Activated T-helper 2 cell treated with anti-CD3 and anti-CD28 coated beads, Interferon-gamma antibody, Interleukin-2, Interleukin-4, amounts not matched to agents 10 μg/mL and 5 μg/mL and 100 μg/mL, durations not matched to agents 14 hours and 24 hours and 36 hours (primary cell): Measurements from ENCODE around the gene CCT8L2. TPM values are rescaled to one million over a fixed set of nuclear protein-coding genes. Genes with fewer than 3 reads are reported as not detected.
"Not testable (repeated sequence)": the region's sequence is repeated elsewhere in the genome, so short reads cannot be mapped to it uniquely, and the experiment has no call there.

ENCODE experiments used
- DNase-seq: peaks from one replicate; pipeline ENCODE4 v3.0.0; 2021; ENCODE audit warnings: low spot score
- H3K27ac Mint-ChIP-seq: one replicate; pipeline ENCODE4 v1.8.0; 2021; ENCODE audit warnings: mixed read lengths
- H3K27me3 Mint-ChIP-seq: one replicate; pipeline ENCODE4 v1.8.0; 2021; ENCODE audit warnings: low read depth, mixed read lengths
- H3K36me3 Mint-ChIP-seq: one replicate; pipeline ENCODE4 v1.8.0; 2021; ENCODE audit warnings: low read depth, mixed read lengths
- H3K4me1 Mint-ChIP-seq: one replicate; pipeline ENCODE4 v1.8.0; 2021; ENCODE audit warnings: low read depth, mixed read lengths
- H3K4me3 Mint-ChIP-seq: one replicate; pipeline ENCODE4 v1.8.0; 2021; ENCODE audit warnings: low read depth, mild to moderate bottlenecking, moderate library complexity, mixed read lengths
- H3K9me3 Mint-ChIP-seq: one replicate; pipeline ENCODE4 v1.8.0; 2021; ENCODE audit warnings: mixed read lengths
- intact Hi-C: fragments of 100-400 bp; cut with micrococcal nuclease; formaldehyde crosslinking; loops from one replicate; pipeline ENCODE4 v1.15.1; 2023
- total RNA-seq: library from RNA; stranded (reverse); gene quantifications from 2 replicates; pipeline ENCODE4 v1.2.3, GENCODE V29; 2022

Gene CCT8L2
- total RNA-seq, 1 donor from 2014 or later, result not detected

DNA sequence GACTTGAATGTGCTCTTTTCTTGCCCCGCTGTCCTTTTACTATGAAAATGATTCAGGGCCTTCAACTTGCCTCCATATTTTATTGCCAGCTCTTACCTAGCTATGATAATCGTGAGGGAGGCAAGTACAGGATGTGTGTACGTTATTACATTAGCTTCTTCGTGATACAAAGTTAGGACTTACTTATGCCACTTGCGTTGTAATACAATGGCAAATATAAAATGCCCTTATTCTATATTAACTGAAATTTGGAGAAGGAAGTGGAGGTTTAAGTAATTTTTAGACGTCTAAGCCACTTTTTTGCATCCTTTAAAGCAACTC lies 10.8 kb upstream of the CCT8L2 start:
- Mint-ChIP-seq H3K27ac (no peak overlapping the region), H3K27me3 (peaks cover 39% of the 10 kb centered on the region), H3K4me1 (peaks cover 4% of the 10 kb centered on the region), H3K9me3 (no peaks in the 10 kb centered on the region), H3K4me3 (no peak overlapping the region), H3K36me3 (peaks cover 3% of the 10 kb centered on the region)
- DNase-seq, result no peak
- intact Hi-C loops, result no loop called here

DNA sequence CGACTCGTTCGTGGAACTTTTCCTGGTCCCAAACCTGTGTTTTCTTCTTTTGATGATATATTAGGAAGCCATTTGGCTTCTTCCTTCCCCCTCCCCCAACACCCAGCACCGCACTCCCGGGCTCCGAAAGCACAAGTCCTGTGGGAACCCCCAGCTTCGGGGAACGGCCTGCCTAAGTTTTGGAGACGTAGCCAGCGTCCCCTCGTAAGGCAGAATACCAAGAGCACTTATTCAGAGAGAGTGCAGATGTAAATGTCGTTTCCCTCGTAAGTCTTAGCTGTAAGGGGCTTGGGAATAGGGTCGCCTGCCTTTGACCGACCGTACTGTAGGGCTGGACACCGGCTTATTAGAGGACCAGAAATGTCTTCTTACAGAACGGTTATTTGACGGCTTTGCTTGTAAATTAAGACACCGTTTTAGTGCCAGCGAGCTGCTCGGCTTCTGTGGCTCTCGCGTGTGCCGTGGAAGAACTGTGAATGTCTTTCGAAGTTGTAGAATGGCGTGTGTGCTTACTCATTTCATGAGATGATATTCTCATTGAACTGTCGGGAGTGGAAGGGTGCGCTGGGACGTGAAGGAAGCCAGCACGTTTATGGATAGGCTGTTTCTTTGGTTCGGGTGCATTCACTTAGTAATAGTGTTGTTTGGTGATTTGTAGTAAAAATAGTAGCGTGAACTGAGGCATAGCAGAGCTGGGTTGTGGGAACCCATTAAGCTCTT lies 10.3 kb upstream of the CCT8L2 start:
- intact Hi-C loops, H3K4me1 Mint-ChIP-seq, H3K9me3 Mint-ChIP-seq, DNase-seq, H3K27ac Mint-ChIP-seq, H3K36me3 Mint-ChIP-seq: not testable (repeated sequence)
- Mint-ChIP-seq H3K27me3 (peaks cover 35% of the 10 kb centered on the region), H3K4me3 (peak overlapping the region; percentile 51)

DNA sequence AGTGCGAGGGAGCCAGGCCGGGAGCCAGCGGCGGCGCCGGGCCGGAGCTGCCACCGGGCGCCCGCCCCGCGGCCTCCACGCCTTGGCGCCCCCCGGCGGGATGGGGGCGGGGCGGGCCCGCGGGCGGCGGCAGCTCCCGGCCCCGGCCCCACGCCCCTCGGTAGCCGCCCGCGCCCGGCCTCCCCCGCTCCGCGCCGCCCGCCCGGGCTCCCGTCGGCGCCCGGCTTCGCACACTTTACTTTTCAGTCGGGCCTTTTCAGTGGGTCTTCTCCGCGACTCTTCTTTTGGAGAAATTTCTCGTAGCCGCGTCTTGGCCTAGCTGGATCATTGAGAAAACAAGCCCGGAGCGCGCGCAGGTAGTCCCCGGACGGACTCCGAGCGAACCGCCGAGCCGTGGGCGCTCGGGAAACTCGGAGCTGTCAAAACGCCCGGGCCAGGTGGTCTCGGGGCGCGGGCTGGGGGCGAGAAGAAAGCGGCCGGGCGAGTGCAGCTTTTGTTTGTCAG lies 9.7 kb upstream of the CCT8L2 start:
- not testable (repeated sequence) for DNase-seq, H3K4me1 Mint-ChIP-seq

DNA sequence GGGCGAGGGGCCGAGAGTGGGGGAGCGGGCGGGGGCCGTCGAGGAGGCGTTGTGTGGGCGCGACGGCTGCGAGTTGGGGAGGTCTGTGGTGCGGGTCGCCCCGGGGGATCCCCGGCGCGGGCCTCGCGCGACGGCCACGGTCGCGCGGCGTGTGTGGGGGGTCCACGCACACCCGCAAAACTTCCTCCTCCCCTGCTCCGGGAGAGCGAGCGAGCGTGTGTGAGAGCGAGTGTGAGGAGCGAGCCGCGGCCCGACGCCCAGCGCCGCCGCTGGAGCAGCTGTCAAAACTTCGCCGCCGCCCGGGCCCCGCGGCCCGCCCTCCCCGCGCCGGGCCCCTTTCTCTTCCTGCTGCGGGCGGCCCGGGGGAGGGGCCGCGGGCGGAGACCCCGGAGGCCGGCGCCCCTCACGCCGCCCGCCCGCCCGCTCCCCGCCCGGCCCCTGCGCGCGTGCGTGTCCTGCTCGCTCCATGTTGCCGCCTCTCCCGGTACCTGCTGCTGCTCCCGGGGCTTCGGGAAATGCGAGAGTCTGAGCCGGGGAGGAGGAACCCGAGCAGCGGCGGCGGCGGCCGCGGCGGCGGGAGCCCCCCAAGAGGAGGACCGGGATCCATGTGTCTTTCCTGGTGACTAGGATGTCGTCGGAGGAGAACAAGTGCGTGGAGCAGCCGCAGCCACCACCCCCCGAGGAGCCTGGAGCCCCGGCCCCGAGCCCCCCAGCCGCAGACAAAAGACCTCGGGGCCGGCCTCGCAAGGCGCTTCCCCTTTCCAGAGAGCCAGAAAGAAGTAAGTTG lies 9.0 kb upstream of the CCT8L2 start:
- intact Hi-C loops, result no loop called here
- Mint-ChIP-seq H3K9me3 (no peaks in the 10 kb centered on the region), H3K36me3 (peaks cover 3% of the 10 kb centered on the region), H3K4me3 (no peak overlapping the region), H3K27me3 (peaks cover 35% of the 10 kb centered on the region), H3K4me1 (peaks cover 4% of the 10 kb centered on the region), H3K27ac (no peak overlapping the region)
- no peak for DNase-seq

More for the DNA sequence above, 9.7 kb upstream of the CCT8L2 start:
- peaks cover 35% of the 10 kb centered on the region for H3K27me3 Mint-ChIP-seq
- H3K4me3 Mint-ChIP-seq, H3K9me3 Mint-ChIP-seq, H3K27ac Mint-ChIP-seq, H3K36me3 Mint-ChIP-seq, intact Hi-C loops: not testable (repeated sequence)

DNA sequence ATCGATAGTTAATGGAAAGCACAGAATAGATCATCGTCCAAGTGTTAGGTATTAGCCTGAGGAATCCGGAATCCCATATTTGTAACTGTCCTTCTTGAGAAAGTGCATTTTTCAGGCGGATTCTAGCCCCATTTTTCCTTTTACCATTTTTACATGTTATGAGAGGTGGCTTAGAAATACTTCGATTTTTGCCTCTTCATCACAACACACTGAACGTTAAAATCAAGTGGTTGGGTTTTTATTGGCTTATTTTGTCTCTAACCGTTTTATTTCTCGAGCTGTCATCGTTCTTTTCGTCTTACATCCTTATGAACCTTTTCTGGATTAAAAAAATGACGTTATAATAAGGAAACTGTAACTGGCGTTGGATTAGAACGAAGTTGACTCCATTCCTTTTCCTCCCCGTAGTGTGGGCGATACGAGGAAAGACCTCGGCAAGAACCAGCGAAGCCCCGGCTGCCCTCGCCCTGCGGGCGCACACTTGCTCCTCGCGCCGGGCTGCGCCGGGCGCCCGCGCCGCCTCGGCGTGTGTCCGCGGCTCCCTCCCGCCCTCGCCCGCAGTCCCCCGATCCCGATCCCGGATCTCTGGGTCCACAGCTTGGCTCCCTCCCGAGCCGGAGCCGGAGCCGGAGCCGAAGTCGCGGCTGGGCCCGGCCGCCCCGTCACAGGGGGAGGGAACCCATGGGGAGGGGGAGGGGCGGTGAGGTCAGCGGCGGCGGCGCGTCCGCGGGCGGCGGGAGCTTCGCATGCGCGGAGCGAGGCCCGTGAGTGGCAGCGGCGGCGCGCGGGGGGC lies 8.2 kb upstream of the CCT8L2 start:
- Mint-ChIP-seq H3K4me3 (peak overlapping the region; percentile 51), H3K27me3 (peaks cover 35% of the 10 kb centered on the region)
- intact Hi-C loops, H3K4me1 Mint-ChIP-seq, H3K9me3 Mint-ChIP-seq, H3K27ac Mint-ChIP-seq, H3K36me3 Mint-ChIP-seq: not testable (repeated sequence)
- peak; percentile 10 for DNase-seq

DNA sequence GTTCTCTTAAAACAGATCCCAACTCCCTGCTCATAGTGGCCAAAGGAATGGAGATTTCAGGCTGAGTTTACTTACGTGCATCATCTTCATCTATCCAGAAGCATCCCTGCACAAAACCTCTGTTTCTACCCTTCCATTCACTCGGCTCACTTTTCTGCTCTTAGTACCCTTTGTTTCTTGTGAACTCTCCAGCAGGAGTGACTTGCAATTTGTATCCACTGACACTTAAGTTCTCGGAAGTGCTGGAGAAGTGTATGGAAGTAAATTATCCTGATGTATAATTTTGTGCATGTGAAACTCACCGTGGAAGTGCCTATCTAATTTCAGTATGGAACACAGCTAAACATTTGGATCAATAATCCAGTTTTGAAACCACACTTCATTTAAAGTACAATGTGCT lies 7.0 kb upstream of the CCT8L2 start:
- DNase-seq, H3K27ac Mint-ChIP-seq, H3K9me3 Mint-ChIP-seq, H3K36me3 Mint-ChIP-seq, H3K4me3 Mint-ChIP-seq, H3K4me1 Mint-ChIP-seq, intact Hi-C loops: not testable (repeated sequence)
- peaks cover 34% of the 10 kb centered on the region for H3K27me3 Mint-ChIP-seq

DNA sequence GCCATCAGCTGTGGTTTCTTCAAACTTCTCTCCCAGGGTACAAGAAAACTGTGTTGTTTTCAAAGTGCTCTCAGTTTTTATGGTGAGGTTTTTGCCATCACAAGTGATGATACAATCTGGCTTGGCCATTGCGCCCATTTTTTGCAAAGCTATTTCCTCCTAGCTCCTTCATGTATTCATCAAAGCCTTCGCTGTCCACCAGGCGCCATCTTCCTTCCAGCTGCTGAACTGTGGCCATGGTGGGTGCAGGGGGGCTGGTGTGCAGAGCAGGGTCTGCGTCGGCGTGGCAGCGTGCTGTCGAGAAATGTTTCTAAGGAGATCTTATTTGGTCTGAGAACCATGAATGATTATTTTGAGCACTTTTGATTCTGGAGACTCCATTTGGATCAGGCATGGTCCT lies 2.6 kb upstream of the CCT8L2 start:
- H3K27me3 Mint-ChIP-seq, result peaks cover 11% of the 10 kb centered on the region
- H3K27ac Mint-ChIP-seq, intact Hi-C loops, H3K36me3 Mint-ChIP-seq, H3K4me3 Mint-ChIP-seq, H3K4me1 Mint-ChIP-seq, DNase-seq, H3K9me3 Mint-ChIP-seq: not testable (repeated sequence)

DNA sequence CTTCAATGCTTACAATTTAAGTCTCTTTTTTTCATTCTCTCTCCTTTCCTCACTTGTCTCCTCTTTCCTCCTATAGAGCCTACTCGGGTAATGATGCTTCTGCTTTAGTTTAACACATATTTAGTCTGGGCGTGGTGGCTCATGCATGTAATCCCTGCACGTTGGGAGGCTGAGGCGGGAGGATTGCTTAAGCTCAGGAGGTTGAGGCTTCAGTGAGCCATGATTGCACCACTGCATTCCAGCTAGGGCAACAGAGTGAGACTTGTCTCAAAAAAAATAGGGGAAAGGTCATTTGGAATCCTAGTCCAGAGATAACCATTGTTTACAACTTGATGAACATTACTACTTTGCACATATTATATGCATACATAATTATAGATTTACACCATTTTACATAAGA lies 1.4 kb upstream of the CCT8L2 start:
- H3K4me1 Mint-ChIP-seq, result no peaks in the 10 kb centered on the region
- no peak for DNase-seq
- H3K4me3 Mint-ChIP-seq, result no peak overlapping the region
- no peak overlapping the region for H3K27ac Mint-ChIP-seq
- no peaks in the 10 kb centered on the region for H3K9me3 Mint-ChIP-seq
- H3K27me3 Mint-ChIP-seq, result peaks cover 2% of the 10 kb centered on the region
- H3K36me3 Mint-ChIP-seq, result no peaks in the 10 kb centered on the region
- intact Hi-C loops, result no loop called here

DNA sequence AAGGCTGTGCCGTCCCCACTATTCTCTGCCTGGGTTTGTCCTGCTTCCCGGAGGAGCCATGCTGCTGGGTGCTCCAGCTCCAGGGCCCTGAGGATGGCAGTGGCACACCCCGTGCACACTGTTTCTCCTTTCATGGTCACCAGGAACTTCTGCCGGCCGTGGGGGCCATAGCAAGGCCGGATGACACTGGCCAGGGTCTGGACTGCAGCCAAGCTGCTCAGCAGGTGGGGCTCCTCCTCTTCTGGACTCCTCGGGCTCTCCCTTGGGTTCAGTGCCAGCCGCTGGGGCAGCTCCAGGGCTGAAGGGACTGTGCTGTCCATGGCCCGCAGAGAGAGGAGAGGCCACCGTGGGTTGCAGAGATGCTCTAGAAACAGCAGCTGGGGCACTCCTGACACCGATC lies 379 bp downstream of the CCT8L2 start:
- H3K9me3 Mint-ChIP-seq, H3K27me3 Mint-ChIP-seq: not testable (repeated sequence)

DNA sequence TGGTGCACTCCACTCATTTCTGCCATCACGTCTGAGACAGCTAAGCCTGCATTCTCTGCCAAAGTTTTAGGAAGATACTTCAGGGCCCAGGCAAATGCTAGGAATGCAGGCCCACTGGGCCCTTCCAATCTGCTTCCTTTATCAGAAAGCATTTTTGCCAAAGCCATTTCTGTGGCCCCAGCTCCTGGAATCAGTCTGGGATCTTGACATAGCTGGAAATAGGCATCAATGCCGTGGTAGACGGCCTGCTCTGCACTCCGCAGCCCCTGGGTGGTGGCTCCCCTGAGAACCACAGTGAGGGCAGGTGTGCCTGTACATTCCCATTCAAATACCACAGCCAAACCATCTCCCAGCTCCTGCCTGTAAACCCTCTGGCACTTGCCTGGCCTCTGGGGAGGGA lies 1.5 kb downstream of the CCT8L2 start:
- not testable (repeated sequence) for H3K9me3 Mint-ChIP-seq

More for the DNA sequence above, 379 bp downstream of the CCT8L2 start:
- H3K36me3 Mint-ChIP-seq, H3K4me1 Mint-ChIP-seq, DNase-seq, H3K27ac Mint-ChIP-seq, H3K4me3 Mint-ChIP-seq, intact Hi-C loops: not testable (repeated sequence)

DNA sequence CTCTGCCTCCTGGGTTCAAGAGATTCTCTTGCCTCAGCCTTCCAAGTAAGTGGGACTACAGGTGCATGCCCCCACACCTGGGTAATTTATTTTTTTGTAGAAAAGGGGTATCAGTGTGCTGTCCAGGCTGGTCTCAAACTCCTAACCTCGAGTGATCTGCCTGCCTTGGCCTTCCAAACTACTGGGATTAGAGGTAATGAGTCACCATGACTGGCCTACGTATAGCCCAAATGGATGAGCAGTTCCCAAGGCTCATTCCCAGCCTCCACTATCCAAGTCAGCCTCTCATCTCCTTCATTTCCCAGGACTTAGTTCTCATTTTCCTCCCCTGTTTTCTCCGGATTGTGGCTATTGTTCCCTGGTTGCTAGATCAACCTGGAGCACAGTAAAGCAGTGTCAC lies 5.6 kb downstream of the CCT8L2 start:
- Mint-ChIP-seq H3K9me3 (no peaks in the 10 kb centered on the region), H3K36me3 (no peaks in the 10 kb centered on the region), H3K27me3 (no peaks in the 10 kb centered on the region), H3K4me3 (no peak overlapping the region), H3K4me1 (no peaks in the 10 kb centered on the region), H3K27ac (no peak overlapping the region)
- intact Hi-C loops, result no loop called here
- DNase-seq, result no peak

More for the DNA sequence above, 1.5 kb downstream of the CCT8L2 start:
- H3K4me3 Mint-ChIP-seq, H3K27ac Mint-ChIP-seq, H3K27me3 Mint-ChIP-seq, DNase-seq, H3K4me1 Mint-ChIP-seq, intact Hi-C loops, H3K36me3 Mint-ChIP-seq: not testable (repeated sequence)

DNA sequence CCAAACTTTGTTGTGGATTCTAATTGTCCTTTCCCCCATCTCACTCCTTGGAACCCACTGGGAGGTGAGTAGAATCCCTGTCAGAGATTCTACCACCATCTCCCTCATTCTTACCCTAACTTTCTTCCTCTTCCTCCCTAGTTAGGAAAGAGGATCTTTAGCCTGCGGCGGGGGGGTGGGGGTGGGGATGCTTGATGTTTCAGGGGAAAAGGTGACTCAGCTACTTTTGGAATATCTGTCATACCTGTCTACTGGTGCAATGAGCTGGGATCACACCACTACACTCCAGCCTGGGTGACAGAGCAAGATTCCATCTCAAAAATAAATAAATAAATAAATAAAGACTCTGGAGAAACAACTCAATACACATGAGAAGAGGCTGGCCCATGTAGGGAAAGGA lies 6.4 kb downstream of the CCT8L2 start:
- no peak for DNase-seq
- no peaks in the 10 kb centered on the region for H3K4me1 Mint-ChIP-seq
- no peak overlapping the region for H3K27ac Mint-ChIP-seq
- intact Hi-C loops, result no loop called here
- no peak overlapping the region for H3K4me3 Mint-ChIP-seq
- no peaks in the 10 kb centered on the region for H3K27me3 Mint-ChIP-seq
- no peaks in the 10 kb centered on the region for H3K9me3 Mint-ChIP-seq
- no peaks in the 10 kb centered on the region for H3K36me3 Mint-ChIP-seq

DNA sequence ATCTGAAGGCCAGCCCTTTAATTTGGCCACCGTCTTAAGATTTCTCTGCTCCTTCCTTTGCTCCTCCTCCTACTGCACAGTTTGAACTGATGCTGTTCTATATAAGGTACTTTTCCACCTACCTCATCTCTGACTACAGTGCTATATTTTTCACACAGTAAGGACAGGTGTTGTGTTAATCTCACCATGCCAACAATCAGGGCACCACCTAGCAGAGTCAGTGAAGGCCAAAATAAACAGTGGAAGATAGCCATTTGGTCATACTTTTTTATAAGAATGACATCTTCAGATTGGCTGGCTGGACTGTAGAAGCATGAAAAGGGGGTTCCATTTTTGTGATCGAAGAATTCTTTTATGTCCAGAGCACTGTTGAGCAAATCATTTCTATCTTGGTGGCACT lies 11.7 kb downstream of the CCT8L2 start:
- H3K27me3 Mint-ChIP-seq, intact Hi-C loops, H3K4me1 Mint-ChIP-seq, H3K9me3 Mint-ChIP-seq, DNase-seq, H3K36me3 Mint-ChIP-seq, H3K27ac Mint-ChIP-seq, H3K4me3 Mint-ChIP-seq: not testable (repeated sequence)
